NCI-H128 (cell line): ENCODE measurements around the gene TMEM51.
A peak's percentile ranks its signal among the peaks of the same experiment; 100 is the strongest.

Experiments used
- DNase-seq: peaks from one replicate; lab custom pipeline; 2025; ENCODE audit not compliant: unreplicated experiment; lab: John Stamatoyannopoulos, UW

Gene TMEM51

GRCh38 chr1:15242766-15243165, 89.2 kb downstream of the TMEM51 start:
- DNase-seq, result no peak

GRCh38 chr1:15243275-15244043, 89.9 kb downstream of the TMEM51 start:
- no peak for DNase-seq

DNA sequence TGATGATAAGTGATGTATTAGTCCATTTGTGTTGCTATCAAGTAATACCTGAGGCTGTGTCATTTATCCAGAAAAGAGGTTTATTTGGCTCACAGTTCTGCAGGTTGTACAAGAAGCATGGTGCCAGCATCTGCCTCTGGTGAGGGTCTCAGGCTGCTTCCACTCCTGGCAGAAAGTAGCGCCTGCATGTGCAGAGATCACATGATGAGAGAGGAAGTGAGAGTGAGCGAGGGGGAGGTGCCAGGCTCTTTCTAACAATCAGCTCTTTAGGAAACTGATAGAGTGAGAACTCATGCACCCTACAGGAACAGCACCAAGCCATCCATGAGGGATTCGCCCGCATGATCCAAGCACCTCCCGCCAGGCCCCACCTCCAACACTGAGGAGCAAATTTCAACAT, 91.3 kb downstream of the TMEM51 start:
- no peak for DNase-seq

- no peak for DNase-seq
Observed at GRCh38 chr1:15245593-15246360, 92.2 kb downstream of the TMEM51 start.

- peak; percentile 68 for DNase-seq
Observed at GRCh38 chr1:15246960-15247614, 93.5 kb downstream of the TMEM51 start, which contains the start of gene FHAD1. Gene FHAD1 (plus strand): TSS chr1:15247223. CDS start chr1:15251785, 4,562 bp downstream.

DNA sequence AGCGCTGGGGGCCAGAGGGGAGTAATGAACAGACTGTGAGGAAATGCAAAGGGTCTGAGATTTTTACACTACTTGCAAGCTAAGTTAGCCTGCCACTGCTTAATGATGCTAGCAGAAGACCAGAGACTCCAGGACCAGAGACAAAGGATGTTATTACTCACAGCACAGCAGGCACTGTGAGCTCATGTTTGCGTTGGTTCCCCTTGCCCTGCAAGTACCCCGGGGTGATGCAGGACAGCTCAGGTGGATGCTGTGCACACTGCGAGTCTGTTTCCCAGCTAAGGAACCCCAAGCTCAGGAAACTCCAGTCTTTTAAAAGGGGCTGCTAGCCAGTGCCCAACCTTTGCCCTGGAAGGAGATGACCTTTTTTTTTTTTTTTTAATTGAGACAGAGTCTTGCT, 94.7 kb downstream of the TMEM51 start:
- DNase-seq, result no peak

DNA sequence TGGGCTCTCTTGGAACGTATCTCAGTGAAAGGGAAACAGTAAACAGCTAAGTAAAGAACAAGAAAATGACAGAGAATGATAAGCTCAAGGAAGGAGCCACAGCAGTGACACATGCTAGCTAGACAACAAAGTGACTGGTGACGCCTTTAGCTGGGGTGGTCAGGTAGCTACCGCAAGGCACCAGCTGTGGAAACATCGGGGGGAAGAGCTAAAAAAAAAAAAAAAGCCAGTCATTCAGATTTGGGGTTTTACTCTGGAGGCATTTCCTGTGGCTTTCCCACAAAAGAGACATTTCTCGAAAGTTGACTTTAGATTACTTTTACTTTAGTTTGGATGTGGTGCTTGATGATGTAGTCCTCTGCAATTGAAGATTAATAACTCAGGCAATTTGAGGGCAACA, 95.5 kb downstream of the TMEM51 start:
- DNase-seq, result no peak

DNA sequence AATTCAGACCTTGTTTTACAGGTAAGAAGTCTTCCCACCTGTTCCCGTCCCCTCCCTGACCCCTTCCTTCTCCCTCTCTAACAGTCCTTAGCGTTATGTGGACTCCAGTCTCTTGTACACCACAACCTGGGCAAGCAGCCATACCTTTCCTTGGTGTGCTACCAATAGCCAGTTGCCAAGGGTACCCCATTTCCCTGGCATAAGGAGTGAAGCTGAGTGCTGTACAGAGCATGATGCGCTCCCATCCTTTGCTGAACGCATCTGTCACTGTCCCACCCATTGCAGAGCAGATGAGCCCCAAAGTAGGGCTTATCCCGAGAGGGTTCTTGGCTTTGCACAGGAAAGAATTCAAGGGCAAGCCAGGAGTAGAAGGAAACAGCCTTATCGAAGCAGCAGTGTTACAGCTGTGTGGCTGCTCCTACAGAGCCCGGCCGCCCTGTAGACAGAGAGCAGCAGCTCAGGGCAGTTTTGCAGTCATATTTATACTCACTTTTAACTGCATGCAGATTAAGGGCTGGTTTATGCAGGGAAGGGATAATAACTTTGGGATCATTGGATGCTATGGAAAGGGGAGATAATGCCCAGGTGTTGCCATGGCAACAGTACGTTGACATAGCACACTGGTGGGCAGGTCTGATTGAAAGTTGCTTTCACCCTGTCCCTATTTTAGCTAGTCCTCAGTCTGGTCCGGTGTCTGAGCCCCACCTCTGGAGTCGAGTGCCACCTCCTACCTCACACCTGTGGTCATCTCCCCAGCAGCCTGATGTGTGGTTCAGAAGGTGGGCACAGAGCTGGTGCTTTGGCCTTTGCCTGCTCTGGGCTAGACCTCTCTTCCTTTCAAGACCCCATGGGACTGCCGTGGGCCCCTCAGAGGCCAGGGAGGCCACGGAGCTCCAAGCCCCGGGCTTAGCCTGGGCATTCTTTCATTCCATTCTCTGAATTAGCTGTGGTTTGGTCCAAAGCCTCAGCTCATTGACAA, 98.6 kb downstream of the TMEM51 start:
- DNase-seq, result no peak

GRCh38 chr1:15254559-15254958, 101.0 kb downstream of the TMEM51 start:
- no peak for DNase-seq

- no peak for DNase-seq
Observed at GRCh38 chr1:15255582-15256149, 102.1 kb downstream of the TMEM51 start.

DNA sequence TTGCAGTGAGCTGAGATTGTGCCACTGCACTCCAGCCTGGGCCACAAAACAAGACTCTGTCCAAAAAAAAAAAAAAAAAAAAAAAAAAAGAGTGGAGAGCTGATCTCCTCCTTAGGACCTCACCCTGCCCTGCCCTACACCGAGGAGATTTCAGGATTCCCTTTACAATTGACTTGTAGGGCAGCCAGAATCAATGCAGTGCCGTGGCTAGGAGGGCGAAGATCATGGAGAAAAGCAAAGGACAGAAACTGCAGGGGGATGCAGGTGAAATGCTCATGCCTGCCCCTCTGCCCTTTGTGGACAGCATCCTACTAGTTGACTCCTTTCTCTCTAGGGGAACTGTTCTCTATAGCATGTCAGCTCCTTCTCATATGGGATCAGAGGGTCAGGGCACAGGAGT, 103.0 kb downstream of the TMEM51 start:
- no peak for DNase-seq

DNA sequence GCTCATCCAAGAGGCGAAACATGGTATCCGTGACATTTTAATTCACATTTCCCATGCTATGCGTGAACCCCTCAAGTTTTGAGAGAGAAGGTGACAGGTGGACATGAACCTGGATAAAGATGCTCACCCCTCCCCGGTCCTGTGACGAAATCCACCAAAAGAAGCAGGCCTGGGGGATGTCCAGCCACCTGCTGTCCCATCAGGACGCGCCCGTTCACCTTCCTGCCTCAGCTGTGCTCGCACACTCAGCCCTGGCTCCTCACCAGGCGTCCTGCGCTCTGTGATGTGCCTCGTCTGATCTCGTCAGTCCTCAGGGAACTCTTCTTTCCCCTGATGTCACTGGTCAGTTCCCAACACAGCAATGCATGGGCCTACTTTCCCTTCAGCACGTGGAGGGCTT, 103.8 kb downstream of the TMEM51 start:
- DNase-seq, result no peak

GRCh38 chr1:15258833-15259621, 105.5 kb downstream of the TMEM51 start:
- DNase-seq, result no peak

GRCh38 chr1:15259622-15260007, 106.1 kb downstream of the TMEM51 start:
- no peak for DNase-seq

DNA sequence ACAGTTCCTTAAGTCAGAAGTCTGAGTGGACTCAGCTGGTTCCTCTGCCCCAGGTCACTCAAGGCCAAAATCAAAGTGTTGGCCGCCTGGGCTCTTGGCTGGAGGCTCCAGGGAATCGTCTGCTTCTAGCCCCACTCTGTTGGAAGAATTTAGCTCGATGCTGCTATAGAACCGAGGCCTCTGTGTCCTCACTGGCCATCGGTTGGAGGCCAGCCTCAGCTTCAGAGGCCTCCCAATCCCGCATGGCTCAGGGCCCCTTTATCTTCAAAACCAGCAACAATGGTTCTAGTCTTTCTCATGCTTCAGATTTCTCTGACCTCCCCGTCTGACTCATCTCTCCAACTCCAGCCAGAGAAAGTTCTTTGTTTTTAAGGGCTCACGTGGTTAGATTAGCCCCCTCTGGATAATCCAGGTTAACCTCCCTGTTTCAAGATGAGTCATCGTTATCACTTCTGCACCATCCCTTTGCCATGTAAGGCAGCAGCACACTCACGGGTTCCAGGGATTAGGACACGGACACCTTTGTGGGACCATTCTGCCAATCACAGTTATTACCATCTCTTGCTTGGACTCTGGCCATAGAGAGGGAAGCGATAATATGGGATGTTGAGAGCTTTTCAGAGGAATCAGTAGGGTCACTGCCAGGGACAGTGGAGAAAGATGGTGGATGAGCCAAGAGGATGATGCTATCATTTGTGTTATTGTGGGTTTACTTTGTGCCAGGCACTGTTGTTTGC, 107.0 kb downstream of the TMEM51 start:
- no peak for DNase-seq

DNA sequence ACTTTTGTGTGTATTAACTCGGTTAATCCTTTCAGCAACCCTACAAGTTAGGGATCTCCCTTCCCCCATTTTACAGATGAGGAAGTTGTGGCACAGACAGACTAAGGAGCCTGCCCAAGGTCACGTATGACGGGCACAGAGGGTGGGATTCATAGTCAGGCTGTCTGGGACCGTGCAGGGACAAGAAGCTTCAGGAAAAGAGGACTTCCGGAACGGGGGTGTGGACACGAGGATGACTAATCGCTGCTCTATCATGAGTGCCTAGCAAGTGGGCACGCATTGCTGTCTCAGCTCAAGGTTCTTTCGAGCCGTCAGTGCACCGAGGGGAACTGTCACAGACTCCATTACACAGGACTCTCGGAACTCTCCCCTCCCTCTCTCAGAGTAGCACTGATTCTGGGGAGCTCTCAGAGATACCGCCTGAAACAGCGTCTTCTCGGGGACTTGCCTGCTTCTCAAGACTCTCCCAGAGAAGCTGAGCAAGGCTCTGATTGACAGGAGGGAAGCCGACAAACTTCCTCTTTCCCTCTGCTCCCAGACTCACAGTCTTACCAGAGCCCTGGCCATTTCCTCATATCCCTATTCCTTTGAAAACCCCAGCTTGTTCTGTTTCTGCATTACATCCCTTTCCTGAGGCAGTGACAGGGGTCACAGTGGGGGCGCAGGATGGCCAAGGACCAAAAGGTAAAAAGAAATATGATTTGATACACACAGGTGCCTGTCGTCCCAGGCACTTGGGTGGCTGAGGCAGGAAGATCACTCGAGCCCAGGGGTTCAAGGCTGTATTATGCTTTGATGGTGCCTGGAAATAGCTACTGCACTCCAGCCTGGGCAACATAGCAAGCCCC, 107.8 kb downstream of the TMEM51 start:
- no peak for DNase-seq

- DNase-seq, result no peak
Observed at GRCh38 chr1:15262003-15262377, 108.4 kb downstream of the TMEM51 start.

DNA sequence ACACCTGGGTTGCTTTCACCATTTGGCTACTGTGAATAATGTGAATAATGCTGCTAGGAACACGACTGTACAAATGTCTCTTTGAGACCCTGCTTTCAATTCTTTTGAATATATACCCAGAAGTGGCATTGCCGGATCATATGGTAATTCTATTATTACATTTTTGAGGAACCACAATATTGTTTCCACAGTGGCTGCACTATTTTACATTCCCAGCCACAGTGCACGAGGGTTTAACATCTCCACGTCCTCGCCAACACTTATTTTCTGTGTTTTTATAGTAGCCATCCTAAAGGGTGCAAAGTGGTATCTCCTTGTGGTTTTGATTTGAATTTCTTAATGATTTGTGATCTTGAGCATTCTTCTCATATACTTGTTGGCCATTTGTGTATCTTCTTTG, 109.2 kb downstream of the TMEM51 start:
- no peak for DNase-seq
